ENCODE results near the gene ATF7IP2. TPM values are rescaled to one million over a fixed set of nuclear protein-coding genes. Genes with fewer than 3 reads are reported as not detected.
"Not testable (repeated sequence)": the region's sequence is repeated elsewhere in the genome, so short reads cannot be mapped to it uniquely, and the experiment has no call there.

ATF7IP2 gene
- polyA plus RNA-seq, 2 donors, result 4.9 to 6.4 TPM

- H3K36me3 ChIP-seq (ENCODE audit: control insufficient read depth in 2 of 2, insufficient read depth in 2 of 2, low read length in 1 of 2), result peaks cover 0 to 8% of the 10 kb centered on the region in 2 donors
- no peak overlapping the region for H3K27ac ChIP-seq (ENCODE audit: low read depth in 2 of 2, low read length in 1 of 2)
- no peaks in the 10 kb centered on the region for H3K4me1 ChIP-seq (ENCODE audit: control insufficient read depth in 2 of 2, insufficient read depth in 2 of 2, low read length in 1 of 2)
- H3K27me3 ChIP-seq (ENCODE audit: control insufficient read depth in 1 of 2, insufficient read depth in 2 of 2, low read length in 2 of 2), result no peaks in the 10 kb centered on the region
- H3K4me3 ChIP-seq (ENCODE audit: low read depth in 1 of 2, low read length in 2 of 2), result no peak overlapping the region
- peaks cover 0 to 2% of the 10 kb centered on the region in 2 donors for H3K9me3 ChIP-seq (ENCODE audit: control insufficient read depth in 2 of 2, insufficient read depth in 1 of 2, low read depth in 1 of 2, low read length in 1 of 2)
- WGBS, 2 donors, result 84 to 99% methylated on average over 2 of the region's 2 CpGs
Measured at GRCh38 chr16:10501016-10501607, 115.3 kb downstream of the ATF7IP2 start.

GRCh38 chr16:10502776-10503175 is 116.9 kb downstream of the ATF7IP2 start:
- 91 to 93% methylated on average over 6 of the region's 6 CpGs for WGBS, 2 donors
- Histone ChIP-seq H3K27me3 (ENCODE audit: control insufficient read depth in 1 of 2, insufficient read depth in 2 of 2, low read length in 2 of 2) (no peaks in the 10 kb centered on the region), H3K4me1 (ENCODE audit: control insufficient read depth in 2 of 2, insufficient read depth in 2 of 2, low read length in 1 of 2) (no peaks in the 10 kb centered on the region), H3K4me3 (ENCODE audit: low read depth in 1 of 2, low read length in 2 of 2) (no peak overlapping the region), H3K9me3 (ENCODE audit: control insufficient read depth in 2 of 2, insufficient read depth in 1 of 2, low read depth in 1 of 2, low read length in 1 of 2) (no peaks in the 10 kb centered on the region), H3K27ac (ENCODE audit: low read depth in 2 of 2, low read length in 1 of 2) (no peak overlapping the region), H3K36me3 (ENCODE audit: control insufficient read depth in 2 of 2, insufficient read depth in 2 of 2, low read length in 1 of 2) (peaks cover 0 to 2% of the 10 kb centered on the region in 2 donors)

GRCh38 chr16:10504404-10504885 is 118.6 kb downstream of the ATF7IP2 start:
- H3K27ac ChIP-seq (ENCODE audit: low read depth in 2 of 2, low read length in 1 of 2), result no peak overlapping the region
- H3K9me3 ChIP-seq (ENCODE audit: control insufficient read depth in 2 of 2, insufficient read depth in 1 of 2, low read depth in 1 of 2, low read length in 1 of 2), result no peaks in the 10 kb centered on the region
- no peaks in the 10 kb centered on the region for H3K36me3 ChIP-seq (ENCODE audit: control insufficient read depth in 2 of 2, insufficient read depth in 2 of 2, low read length in 1 of 2)
- H3K4me1 ChIP-seq (ENCODE audit: control insufficient read depth in 2 of 2, insufficient read depth in 2 of 2, low read length in 1 of 2), result no peaks in the 10 kb centered on the region
- 49 to 55% methylated on average over 2 of the region's 2 CpGs for WGBS, 2 donors
- H3K27me3 ChIP-seq (ENCODE audit: control insufficient read depth in 1 of 2, insufficient read depth in 2 of 2, low read length in 2 of 2), result no peaks in the 10 kb centered on the region
- no peak overlapping the region for H3K4me3 ChIP-seq (ENCODE audit: low read depth in 1 of 2, low read length in 2 of 2)

GRCh38 chr16:10505286-10505685 is 119.4 kb downstream of the ATF7IP2 start:
- WGBS, 2 donors, result 80 to 83% methylated on average over 3 of the region's 3 CpGs
- H3K9me3 ChIP-seq (ENCODE audit: control insufficient read depth in 2 of 2, insufficient read depth in 1 of 2, low read depth in 1 of 2, low read length in 1 of 2); H3K4me3 ChIP-seq (ENCODE audit: low read depth in 1 of 2, low read length in 2 of 2); H3K4me1 ChIP-seq (ENCODE audit: control insufficient read depth in 2 of 2, insufficient read depth in 2 of 2, low read length in 1 of 2); H3K27ac ChIP-seq (ENCODE audit: low read depth in 2 of 2, low read length in 1 of 2); H3K36me3 ChIP-seq (ENCODE audit: control insufficient read depth in 2 of 2, insufficient read depth in 2 of 2, low read length in 1 of 2); H3K27me3 ChIP-seq (ENCODE audit: control insufficient read depth in 1 of 2, insufficient read depth in 2 of 2, low read length in 2 of 2): not testable (repeated sequence)

- H3K27ac ChIP-seq (ENCODE audit: low read depth in 2 of 2, low read length in 1 of 2), result no peak overlapping the region
- 19 to 28% methylated on average over 6 of the region's 6 CpGs for WGBS, 2 donors
- no peaks in the 10 kb centered on the region for H3K27me3 ChIP-seq (ENCODE audit: control insufficient read depth in 1 of 2, insufficient read depth in 2 of 2, low read length in 2 of 2)
- H3K9me3 ChIP-seq (ENCODE audit: control insufficient read depth in 2 of 2, insufficient read depth in 1 of 2, low read depth in 1 of 2, low read length in 1 of 2), result no peaks in the 10 kb centered on the region
- no peaks in the 10 kb centered on the region for H3K4me1 ChIP-seq (ENCODE audit: control insufficient read depth in 2 of 2, insufficient read depth in 2 of 2, low read length in 1 of 2)
- no peaks in the 10 kb centered on the region for H3K36me3 ChIP-seq (ENCODE audit: control insufficient read depth in 2 of 2, insufficient read depth in 2 of 2, low read length in 1 of 2)
- no peak overlapping the region for H3K4me3 ChIP-seq (ENCODE audit: low read depth in 1 of 2, low read length in 2 of 2)
Measured at GRCh38 chr16:10509534-10510025, 123.7 kb downstream of the ATF7IP2 start.

- Histone ChIP-seq H3K9me3 (ENCODE audit: control insufficient read depth in 2 of 2, insufficient read depth in 1 of 2, low read depth in 1 of 2, low read length in 1 of 2) (no peaks in the 10 kb centered on the region), H3K27ac (ENCODE audit: low read depth in 2 of 2, low read length in 1 of 2) (no peak overlapping the region), H3K4me1 (ENCODE audit: control insufficient read depth in 2 of 2, insufficient read depth in 2 of 2, low read length in 1 of 2) (no peaks in the 10 kb centered on the region), H3K4me3 (ENCODE audit: low read depth in 1 of 2, low read length in 2 of 2) (no peak overlapping the region), H3K27me3 (ENCODE audit: control insufficient read depth in 1 of 2, insufficient read depth in 2 of 2, low read length in 2 of 2) (no peaks in the 10 kb centered on the region), H3K36me3 (ENCODE audit: control insufficient read depth in 2 of 2, insufficient read depth in 2 of 2, low read length in 1 of 2) (no peaks in the 10 kb centered on the region)
- WGBS, 2 donors, result 61 to 65% methylated on average over 2 of the region's 2 CpGs
Measured at GRCh38 chr16:10510279-10510678, 124.4 kb downstream of the ATF7IP2 start.

- Histone ChIP-seq H3K27me3 (ENCODE audit: control insufficient read depth in 1 of 2, insufficient read depth in 2 of 2, low read length in 2 of 2) (no peaks in the 10 kb centered on the region), H3K27ac (ENCODE audit: low read depth in 2 of 2, low read length in 1 of 2) (no peak overlapping the region)
- 84 to 88% methylated on average over 1 of the region's 1 CpG for WGBS, 2 donors
Measured at GRCh38 chr16:10511829-10512228, 126.0 kb downstream of the ATF7IP2 start.

GRCh38 chr16:10514369-10515055 is 128.7 kb downstream of the ATF7IP2 start:
- H3K27ac ChIP-seq (ENCODE audit: low read depth in 2 of 2, low read length in 1 of 2), result no peak overlapping the region
- no peaks in the 10 kb centered on the region for H3K27me3 ChIP-seq (ENCODE audit: control insufficient read depth in 1 of 2, insufficient read depth in 2 of 2, low read length in 2 of 2)
- H3K36me3 ChIP-seq (ENCODE audit: control insufficient read depth in 2 of 2, insufficient read depth in 2 of 2, low read length in 1 of 2), result no peaks in the 10 kb centered on the region
- 38 to 41% methylated on average over 6 of the region's 6 CpGs for WGBS, 2 donors
- no peaks in the 10 kb centered on the region for H3K4me1 ChIP-seq (ENCODE audit: control insufficient read depth in 2 of 2, insufficient read depth in 2 of 2, low read length in 1 of 2)
- no peaks in the 10 kb centered on the region for H3K9me3 ChIP-seq (ENCODE audit: control insufficient read depth in 2 of 2, insufficient read depth in 1 of 2, low read depth in 1 of 2, low read length in 1 of 2)
- H3K4me3 ChIP-seq (ENCODE audit: low read depth in 1 of 2, low read length in 2 of 2), result no peak overlapping the region

More at GRCh38 chr16:10511829-10512228, 126.0 kb downstream of the ATF7IP2 start:
- Histone ChIP-seq H3K36me3 (ENCODE audit: control insufficient read depth in 2 of 2, insufficient read depth in 2 of 2, low read length in 1 of 2) (no peaks in the 10 kb centered on the region), H3K4me3 (ENCODE audit: low read depth in 1 of 2, low read length in 2 of 2) (no peak overlapping the region), H3K9me3 (ENCODE audit: control insufficient read depth in 2 of 2, insufficient read depth in 1 of 2, low read depth in 1 of 2, low read length in 1 of 2) (no peaks in the 10 kb centered on the region), H3K4me1 (ENCODE audit: control insufficient read depth in 2 of 2, insufficient read depth in 2 of 2, low read length in 1 of 2) (no peaks in the 10 kb centered on the region)

GRCh38 chr16:10517868-10518267 is 132.0 kb downstream of the ATF7IP2 start:
- H3K27me3 ChIP-seq (ENCODE audit: control insufficient read depth in 1 of 2, insufficient read depth in 2 of 2, low read length in 2 of 2), result no peaks in the 10 kb centered on the region
- H3K4me3 ChIP-seq (ENCODE audit: low read depth in 1 of 2, low read length in 2 of 2), result no peak overlapping the region
- no peaks in the 10 kb centered on the region for H3K9me3 ChIP-seq (ENCODE audit: control insufficient read depth in 2 of 2, insufficient read depth in 1 of 2, low read depth in 1 of 2, low read length in 1 of 2)
- H3K27ac ChIP-seq (ENCODE audit: low read depth in 2 of 2, low read length in 1 of 2), result no peak overlapping the region
- whole genome bisulfite sequencing, 2 donors, result 80 to 83% methylated on average over 5 of the region's 5 CpGs
- H3K4me1 ChIP-seq (ENCODE audit: control insufficient read depth in 2 of 2, insufficient read depth in 2 of 2, low read length in 1 of 2), result no peaks in the 10 kb centered on the region
- peaks cover 0 to 3% of the 10 kb centered on the region in 2 donors for H3K36me3 ChIP-seq (ENCODE audit: control insufficient read depth in 2 of 2, insufficient read depth in 2 of 2, low read length in 1 of 2)
